Breast epithelium (tissue), 3 donors: ENCODE results near the gene TBL2.

Experiments
- CTCF ChIP-seq, 3 donors: fragments of 450-650 bp; IDR thresholded peaks; one replicate each; pipeline ENCODE4 v1.5.1; 2016 to 2017; ENCODE audit warnings: antibody characterized with exemption in 3 of 3, mild to moderate bottlenecking in 3 of 3, moderate library complexity in 3 of 3
- POLR2AphosphoS5 ChIP-seq, 3 donors: sonication (generic); formaldehyde crosslinking; IDR thresholded peaks; one replicate each; pipeline ENCODE4 v1.6.1; 2017; ENCODE audit warnings: antibody characterized with exemption in 3 of 3

- TF ChIP-seq POLR2AphosphoS5 (IDR thresholded peaks at IDR 0.05) = no peak
- no peak for TF ChIP-seq CTCF (IDR thresholded peaks at IDR 0.05)
These were observed 35.8 kb upstream of the TBL2 start for GRCh38 chr7:73613954-73614735.
